ENCODE results near the gene AURKB. TPM values are rescaled to one million over a fixed set of nuclear protein-coding genes. Genes with fewer than 3 reads are reported as not detected.

AURKB gene
- total and polyA plus RNA-seq, 2 of the 4 experiments (the other 2 are of a cell fraction), result 45.9 to 62.0 TPM

DNA sequence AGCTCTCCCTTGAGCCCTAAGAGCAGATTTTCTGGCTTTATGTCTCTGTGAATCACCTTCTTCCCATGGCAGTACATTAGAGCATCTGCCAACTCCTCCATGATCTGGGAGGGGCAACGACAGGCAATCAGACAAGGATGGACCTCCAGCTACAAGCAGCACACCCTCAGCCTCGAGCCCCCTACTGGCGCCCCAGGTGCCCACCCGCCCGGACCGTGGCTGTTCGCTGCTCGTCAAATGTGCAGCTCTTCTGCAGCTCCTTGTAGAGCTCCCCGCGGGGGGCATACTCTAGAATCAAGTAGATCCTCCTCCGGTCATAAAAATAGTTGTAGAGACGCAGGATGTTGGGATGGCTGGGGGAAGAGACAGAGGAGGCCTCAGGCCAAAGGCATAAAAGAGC, 3.8 kb downstream of the AURKB start:
- no peak overlapping the region for H4K8ac ChIP-seq (ENCODE audit: low read depth in 2 of 2, low read length in 2 of 2)
- intact Hi-C loops (cut with micrococcal nuclease), result no loop called here

More for the DNA sequence above, 3.8 kb downstream of the AURKB start:
- H3K14ac ChIP-seq (replicated peaks; ENCODE audit: low read depth, low read length), result no peak overlapping the region
- BruUV-seq (replicated peaks), result no TSS peak
- H2AFZ ChIP-seq (replicated peaks; ENCODE audit: low read length, poor library complexity), result no peak overlapping the region
- ChIA-PET CTCF (no interaction called here), POLR2A (ENCODE audit: unreplicated experiment) (interaction anchor here (0.9 kb wide), 1 partner anchor 17 kb away, joined by 3 read pairs; the partner anchor contains the start of gene BORCS6)
- H3K56ac ChIP-seq (ENCODE audit: extremely low read depth, insufficient read depth, low read length), result no peak overlapping the region
- no peak overlapping the region for H3K18ac ChIP-seq (ENCODE audit: low read depth, low read length)
- H3K79me1 ChIP-seq (ENCODE audit: low read depth in 1 of 2, low read length in 2 of 2), result peaks cover 29 to 50% of the 10 kb centered on the region in 2 experiments
- H3K9me1 ChIP-seq (ENCODE audit: insufficient read depth, low read length), result peaks cover 10% of the 10 kb centered on the region; the same call in 1 of the 2 replicates
- H4K20me1 ChIP-seq (ENCODE audit: insufficient read depth, low read length), result no peaks in the 10 kb centered on the region; the same call in 1 of the 2 replicates
- no peak overlapping the region for H2BK5ac ChIP-seq (ENCODE audit: low read depth, low read length, poor library complexity, severe bottlenecking)
- no peaks in the 10 kb centered on the region for H3K9me3 ChIP-seq (ENCODE audit: control insufficient read depth, insufficient read depth, low read length)
- in situ Hi-C loops (cut with MboI; ENCODE audit: low sequenced_read_pairs), result no loop called here
- H3K4me3 ChIP-seq (ENCODE audit: insufficient read depth, low read depth, low read length), result no peak overlapping the region
- no peak overlapping the region for H2BK15ac ChIP-seq (ENCODE audit: low read depth, low read length)
- no peak overlapping the region for H3K4ac ChIP-seq (ENCODE audit: low read depth, low read length)
- no peak overlapping the region for H3K27ac ChIP-seq (ENCODE audit: insufficient read depth, low read length)
- H3K36me3 ChIP-seq (ENCODE audit: control insufficient read depth, insufficient read depth, low read length), result no peaks in the 10 kb centered on the region; the same call in 1 of the 2 replicates
- H3K4me2 ChIP-seq (ENCODE audit: low read depth, low read length), result no peak overlapping the region
- H3K9ac ChIP-seq (ENCODE audit: low read depth, low read length), result no peak overlapping the region
- peak overlapping the region; percentile 52 for H2AK9ac ChIP-seq (replicated peaks; ENCODE audit: low read depth, low read length, poor library complexity)
- H4K5ac ChIP-seq (ENCODE audit: low read depth, low read length), result no peak overlapping the region
- H2BK120ac ChIP-seq (ENCODE audit: low read depth, low read length), result no peak overlapping the region
- WGBS, 2 experiments (ENCODE audit: extremely low coverage in 2 of 2, insufficient read length in 1 of 2), result 100% methylated on average over 2 of the region's 12 CpGs; no CpG with 5 or more reads in 1 of the 2 experiments
- 0 out of 2 replicates have a peak, but pooled peaks cover 5% of the 10 kb centered on the region for H3K4me1 ChIP-seq (ENCODE audit: control insufficient read depth, insufficient read depth, low read length)
- dilution Hi-C loops (cut with HindIII; ENCODE audit: low sequenced_read_pairs, unreplicated experiment), result no loop called here
- no peaks in the 10 kb centered on the region for H3K27me3 ChIP-seq (ENCODE audit: control insufficient read depth, insufficient read depth, low read length)
- ATAC-seq (ENCODE audit: low read depth) (no peak), DNase-seq (no peak)
- no peak overlapping the region for H3K23ac ChIP-seq (ENCODE audit: low read depth, low read length)
- H2AK5ac ChIP-seq (ENCODE audit: low read depth, low read length), result no peak overlapping the region
- no peak overlapping the region for H4K91ac ChIP-seq (ENCODE audit: insufficient read depth, low read depth, low read length)
- no peak overlapping the region for H2BK20ac ChIP-seq (ENCODE audit: low read depth, low read length)
- TF ChIP-seq MXI1 (IDR thresholded peaks at IDR 0.05; ENCODE audit: borderline replicate concordance, low read depth, low read length) (no peak), MAFK (IDR thresholded peaks at IDR 0.05; ENCODE audit: low read depth, low read length) (no peak), FOS (IDR thresholded peaks at IDR 0.05; ENCODE audit: low read depth, low read length) (no peak), BHLHE40 (IDR thresholded peaks at IDR 0.05; ENCODE audit: low read depth, low read length) (no peak), SMC3 (IDR thresholded peaks at IDR 0.05; ENCODE audit: low read depth, low read length) (no peak), CHD1 (IDR thresholded peaks at IDR 0.05; ENCODE audit: low read depth, low read length) (no peak), RCOR1 (IDR thresholded peaks at IDR 0.05; ENCODE audit: insufficient replicate concordance, low read length) (no peak), POLR2A (IDR thresholded peaks at IDR 0.05; ENCODE audit: low read depth, low read length) (no peak), CEBPB (IDR thresholded peaks at IDR 0.05; ENCODE audit: low read depth, low read length) (no peak), RFX5 (IDR thresholded peaks at IDR 0.05; ENCODE audit: low read depth, low read length) (no peak), RAD21 (IDR thresholded peaks at IDR 0.05; ENCODE audit: low read length) (no peak)
- TF ChIP-seq, protein P1, sequence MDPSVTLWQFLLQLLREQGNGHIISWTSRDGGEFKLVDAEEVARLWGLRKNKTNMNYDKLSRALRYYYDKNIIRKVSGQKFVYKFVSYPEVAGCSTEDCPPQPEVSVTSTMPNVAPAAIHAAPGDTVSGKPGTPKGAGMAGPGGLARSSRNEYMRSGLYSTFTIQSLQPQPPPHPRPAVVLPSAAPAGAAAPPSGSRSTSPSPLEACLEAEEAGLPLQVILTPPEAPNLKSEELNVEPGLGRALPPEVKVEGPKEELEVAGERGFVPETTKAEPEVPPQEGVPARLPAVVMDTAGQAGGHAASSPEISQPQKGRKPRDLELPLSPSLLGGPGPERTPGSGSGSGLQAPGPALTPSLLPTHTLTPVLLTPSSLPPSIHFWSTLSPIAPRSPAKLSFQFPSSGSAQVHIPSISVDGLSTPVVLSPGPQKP (IDR thresholded peaks at IDR 0.05; ENCODE audit: borderline replicate concordance, low read depth, low read length), result no peak
- TF ChIP-seq, protein P2, sequence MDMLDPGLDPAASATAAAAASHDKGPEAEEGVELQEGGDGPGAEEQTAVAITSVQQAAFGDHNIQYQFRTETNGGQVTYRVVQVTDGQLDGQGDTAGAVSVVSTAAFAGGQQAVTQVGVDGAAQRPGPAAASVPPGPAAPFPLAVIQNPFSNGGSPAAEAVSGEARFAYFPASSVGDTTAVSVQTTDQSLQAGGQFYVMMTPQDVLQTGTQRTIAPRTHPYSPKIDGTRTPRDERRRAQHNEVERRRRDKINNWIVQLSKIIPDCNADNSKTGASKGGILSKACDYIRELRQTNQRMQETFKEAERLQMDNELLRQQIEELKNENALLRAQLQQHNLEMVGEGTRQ (IDR thresholded peaks at IDR 0.05; ENCODE audit: low read depth, low read length), result no peak
- TF ChIP-seq, protein P3, sequence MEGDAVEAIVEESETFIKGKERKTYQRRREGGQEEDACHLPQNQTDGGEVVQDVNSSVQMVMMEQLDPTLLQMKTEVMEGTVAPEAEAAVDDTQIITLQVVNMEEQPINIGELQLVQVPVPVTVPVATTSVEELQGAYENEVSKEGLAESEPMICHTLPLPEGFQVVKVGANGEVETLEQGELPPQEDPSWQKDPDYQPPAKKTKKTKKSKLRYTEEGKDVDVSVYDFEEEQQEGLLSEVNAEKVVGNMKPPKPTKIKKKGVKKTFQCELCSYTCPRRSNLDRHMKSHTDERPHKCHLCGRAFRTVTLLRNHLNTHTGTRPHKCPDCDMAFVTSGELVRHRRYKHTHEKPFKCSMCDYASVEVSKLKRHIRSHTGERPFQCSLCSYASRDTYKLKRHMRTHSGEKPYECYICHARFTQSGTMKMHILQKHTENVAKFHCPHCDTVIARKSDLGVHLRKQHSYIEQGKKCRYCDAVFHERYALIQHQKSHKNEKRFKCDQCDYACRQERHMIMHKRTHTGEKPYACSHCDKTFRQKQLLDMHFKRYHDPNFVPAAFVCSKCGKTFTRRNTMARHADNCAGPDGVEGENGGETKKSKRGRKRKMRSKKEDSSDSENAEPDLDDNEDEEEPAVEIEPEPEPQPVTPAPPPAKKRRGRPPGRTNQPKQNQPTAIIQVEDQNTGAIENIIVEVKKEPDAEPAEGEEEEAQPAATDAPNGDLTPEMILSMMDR (conservative IDR thresholded peaks at IDR 0.05; ENCODE audit: low read depth, low read length), result no peak
